ENCODE measurements around the gene RIBC1. TPM values are rescaled to one million over a fixed set of nuclear protein-coding genes. Genes with fewer than 3 reads are reported as not detected.
A peak's percentile ranks its signal among the peaks of the same experiment; 100 is the strongest.
"Not testable (repeated sequence)": the region's sequence is repeated elsewhere in the genome, so short reads cannot be mapped to it uniquely, and the experiment has no call there.

The RIBC1 gene
- polyA plus RNA-seq (ENCODE audit: insufficient read length in 4 of 4) = 1 to 10 TPM; 3.0 to 4.4 (median 4.1) TPM

DNA sequence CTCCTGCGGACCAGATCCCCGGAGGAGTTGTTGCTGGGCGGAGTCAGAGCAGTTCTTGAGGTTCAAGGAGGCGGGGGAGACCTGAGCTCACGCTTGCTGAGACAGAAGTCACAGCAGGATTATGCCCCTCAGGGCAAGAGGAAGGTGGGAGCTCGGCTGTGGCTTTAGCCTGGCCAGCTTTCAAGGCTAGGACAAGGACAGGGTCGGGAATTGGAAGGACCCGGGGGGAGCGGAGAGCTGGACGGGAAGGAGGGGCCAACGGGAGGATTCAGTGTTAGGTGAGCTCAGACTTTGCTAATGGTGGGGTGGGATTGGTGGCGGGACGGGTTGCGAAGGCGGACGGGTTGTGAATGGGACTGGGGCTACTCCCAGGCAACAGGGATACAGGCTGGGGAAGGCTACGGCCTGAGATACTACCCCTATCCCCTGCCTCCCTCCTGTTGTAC, at the start of gene RIBC1:
RIBC1 (plus strand) TSS at position 13 of the 446 bp plus-strand sequence. CDS start 3,404 bp downstream, outside the sequence.
- DNase-seq (ENCODE audit: low read depth in 4 of 4, low spot score in 3 of 4) = no peak

DNA sequence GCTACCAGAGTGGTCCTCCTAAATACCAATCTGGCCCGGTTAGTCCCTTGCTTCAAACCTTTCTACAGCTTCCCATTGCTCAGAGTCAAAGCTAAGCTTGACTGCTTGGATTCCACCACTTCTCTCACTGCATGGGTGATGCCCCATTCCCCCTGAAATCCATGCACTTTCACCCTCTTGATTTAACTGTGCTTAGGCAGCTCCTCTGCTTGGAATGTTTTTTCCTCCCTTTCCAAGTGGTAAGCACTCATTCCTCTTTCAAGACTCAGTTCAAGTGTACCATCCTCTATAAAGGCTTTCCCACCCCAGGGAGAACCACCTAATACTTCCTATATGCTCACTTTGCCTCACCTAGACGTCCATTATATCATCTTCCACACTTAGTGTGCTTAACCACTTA, 49.4 kb upstream of the RIBC1 start:
- no peak for DNase-seq (ENCODE audit: low read depth in 4 of 4, low spot score in 3 of 4)

DNA sequence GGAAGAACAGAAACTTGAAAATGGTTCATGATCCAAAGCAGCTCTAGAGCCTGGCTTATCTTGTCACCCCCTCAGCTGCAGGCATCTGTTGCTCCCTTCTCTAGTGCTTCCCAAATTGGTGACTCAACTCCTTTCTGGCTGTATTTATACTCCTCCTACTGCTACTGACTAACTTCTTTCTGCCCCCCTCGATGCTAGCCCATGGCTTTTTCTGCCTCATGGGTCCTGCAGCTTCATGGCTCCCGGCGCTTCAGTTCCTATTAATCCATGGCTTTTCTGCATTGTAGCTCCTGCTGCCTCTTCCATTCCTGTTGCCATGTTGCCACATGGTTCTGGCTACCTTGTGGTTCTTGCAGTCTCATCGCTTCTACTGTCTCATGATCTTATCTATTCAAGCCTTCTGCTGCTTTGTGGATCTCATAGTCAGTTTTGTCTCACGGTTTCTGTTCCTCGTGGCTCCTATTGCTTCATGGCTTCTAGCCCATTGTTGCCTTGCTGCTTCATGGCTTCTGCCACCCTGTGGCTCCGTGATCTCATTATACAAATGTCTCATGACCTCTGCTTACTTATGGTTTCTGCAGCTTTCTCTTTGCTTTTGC, 48.4 kb upstream of the RIBC1 start:
- no peak for DNase-seq (ENCODE audit: low read depth in 4 of 4, low spot score in 3 of 4)

DNA sequence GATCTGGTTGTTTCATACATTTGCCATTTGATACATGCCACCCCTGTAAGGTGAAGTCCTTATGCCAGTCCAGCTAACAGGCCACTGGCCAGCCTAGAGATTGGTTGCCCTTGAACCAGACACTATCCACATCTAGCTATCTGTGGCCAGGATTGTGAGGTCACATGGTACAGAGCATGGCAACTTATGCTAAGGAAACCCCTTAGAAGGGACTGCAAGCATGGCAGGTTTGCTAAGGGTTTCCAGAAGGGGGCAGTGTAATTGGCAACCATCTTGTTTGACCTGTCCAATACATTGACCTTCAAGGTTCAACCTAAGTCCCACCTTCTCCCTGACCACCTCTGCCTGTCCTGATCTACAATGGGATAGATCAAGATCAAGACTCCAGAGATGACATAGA, 47.8 kb upstream of the RIBC1 start:
- no peak for DNase-seq (ENCODE audit: low read depth in 4 of 4, low spot score in 3 of 4)

DNA sequence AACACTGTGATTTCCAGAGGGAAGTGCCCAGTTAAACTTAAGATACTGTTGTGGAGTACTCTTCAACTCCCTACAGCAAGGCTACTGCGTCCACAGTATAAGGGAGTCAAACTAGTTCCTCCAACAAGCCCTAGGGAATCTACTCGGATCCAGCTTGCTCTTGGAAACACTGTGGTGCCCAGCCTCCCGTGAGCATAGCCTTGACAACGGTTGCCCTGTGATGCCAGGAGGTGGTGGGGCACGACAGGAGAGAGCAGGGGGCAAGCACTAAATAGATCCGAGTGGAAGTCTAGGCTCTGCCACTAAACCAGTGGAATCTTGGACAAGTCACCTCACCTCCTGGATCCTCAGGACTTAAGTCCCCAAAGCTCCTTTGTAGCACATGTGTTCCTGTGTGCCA, 45.8 kb upstream of the RIBC1 start:
- DNase-seq (ENCODE audit: low read depth in 4 of 4, low spot score in 3 of 4) = no peak

DNA sequence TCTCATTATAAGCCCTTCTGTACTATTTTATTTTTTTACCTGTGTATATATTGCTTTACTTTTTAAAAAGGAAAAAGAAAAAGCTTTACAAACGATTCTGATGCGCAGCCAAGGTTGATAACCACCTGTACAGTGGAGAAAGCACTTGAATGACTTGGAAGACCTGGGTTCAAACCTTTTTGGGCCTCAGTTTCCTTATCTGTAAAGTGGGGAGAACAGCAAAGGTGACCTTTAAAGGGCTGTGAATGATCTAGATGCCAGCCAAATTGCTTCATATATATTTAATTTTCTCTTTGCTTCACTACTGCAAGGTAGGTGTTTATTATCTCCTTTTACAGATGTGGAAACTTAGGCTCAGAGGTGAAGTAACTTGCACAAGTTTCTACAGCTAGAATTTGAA, 45.2 kb upstream of the RIBC1 start:
- no peak for DNase-seq (ENCODE audit: low read depth in 4 of 4, low spot score in 3 of 4)

DNA sequence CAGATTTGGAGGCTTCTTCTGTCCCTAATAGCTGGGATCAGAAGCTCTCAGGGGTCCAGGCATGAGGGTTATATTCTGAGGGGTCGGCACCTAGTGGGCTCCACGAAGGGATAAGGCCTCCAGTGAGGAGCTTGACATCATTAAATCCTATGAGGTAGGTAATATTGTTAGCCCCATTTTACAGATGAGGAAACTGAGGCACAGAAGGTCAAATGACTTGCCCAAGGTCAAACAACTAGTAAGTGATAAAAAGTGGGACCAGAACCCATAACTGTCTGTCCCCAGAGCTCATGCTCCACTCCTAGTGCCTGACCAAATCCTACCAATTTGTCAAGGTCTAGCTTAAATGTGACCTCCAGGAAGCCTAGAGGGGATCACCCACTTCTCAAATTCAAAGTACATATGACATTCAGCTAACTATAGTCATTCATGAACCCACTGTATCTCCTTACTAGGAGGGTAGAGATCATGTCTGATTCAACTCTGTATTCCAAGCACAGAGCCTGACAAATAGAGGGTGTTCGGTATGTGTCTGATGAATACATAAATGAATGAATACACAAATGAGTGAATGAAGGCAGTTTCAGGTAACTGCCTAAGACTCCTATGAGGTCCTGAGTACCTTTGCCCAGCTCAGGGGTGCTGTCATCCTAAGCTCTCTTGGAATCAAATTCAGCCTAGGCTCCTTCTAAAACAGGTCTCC, 43.5 kb upstream of the RIBC1 start:
- DNase-seq (ENCODE audit: low read depth in 4 of 4, low spot score in 3 of 4) = no peak

DNA sequence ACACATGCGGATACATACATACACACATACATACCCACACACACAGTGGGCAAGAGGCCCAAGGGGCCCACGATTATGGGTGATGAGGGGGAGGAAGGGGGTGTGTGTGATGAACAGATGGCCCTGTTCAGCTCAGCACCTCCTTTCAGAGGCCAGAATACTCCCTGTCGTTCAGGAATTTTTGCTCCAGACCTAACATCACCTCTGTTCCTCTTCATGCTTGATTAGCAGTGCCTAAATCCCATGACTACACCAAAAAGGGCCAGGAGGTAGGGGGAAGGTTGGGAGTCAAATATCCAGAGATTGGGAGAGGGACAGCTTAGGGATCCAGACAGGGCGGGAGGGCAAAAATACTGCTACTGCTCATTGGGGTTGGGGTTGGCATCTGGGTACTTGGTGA, 42.9 kb upstream of the RIBC1 start:
- DNase-seq (ENCODE audit: low read depth in 4 of 4, low spot score in 3 of 4) = no peak

DNA sequence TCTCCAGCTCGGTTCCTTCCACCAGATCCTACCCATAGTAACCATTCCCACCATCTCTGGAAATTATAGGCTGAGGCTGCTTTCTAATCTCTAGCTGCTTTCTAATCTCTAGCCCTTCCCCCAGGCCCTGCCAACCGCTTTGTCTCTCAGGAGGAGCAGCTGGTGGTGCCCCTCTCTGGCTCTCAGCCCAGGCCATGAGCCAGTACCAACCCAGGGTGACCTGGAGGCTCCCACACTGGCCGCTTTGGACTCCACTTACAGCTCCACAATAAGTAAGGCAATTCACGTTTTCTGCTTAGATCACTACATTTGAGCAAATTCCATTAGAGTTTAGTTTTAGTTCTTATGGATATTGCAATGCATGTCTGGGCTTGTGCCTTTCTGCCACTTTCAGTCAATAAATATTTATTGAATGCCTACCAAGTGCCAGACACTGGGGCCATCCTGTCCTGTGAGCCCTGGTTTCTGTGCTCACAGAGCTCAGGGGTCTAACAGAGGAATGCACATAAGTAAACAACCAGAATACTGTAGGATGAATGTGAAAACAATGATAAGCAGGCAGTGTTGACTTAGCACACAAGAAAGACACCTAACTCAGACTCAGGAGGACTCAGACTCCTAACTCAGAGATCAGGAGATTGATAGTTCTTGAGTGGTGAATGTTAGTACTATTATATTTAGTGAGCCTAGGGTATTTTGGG, 39.1 kb upstream of the RIBC1 start:
- DNase-seq (ENCODE audit: low read depth in 4 of 4, low spot score in 3 of 4) = no peak

DNA sequence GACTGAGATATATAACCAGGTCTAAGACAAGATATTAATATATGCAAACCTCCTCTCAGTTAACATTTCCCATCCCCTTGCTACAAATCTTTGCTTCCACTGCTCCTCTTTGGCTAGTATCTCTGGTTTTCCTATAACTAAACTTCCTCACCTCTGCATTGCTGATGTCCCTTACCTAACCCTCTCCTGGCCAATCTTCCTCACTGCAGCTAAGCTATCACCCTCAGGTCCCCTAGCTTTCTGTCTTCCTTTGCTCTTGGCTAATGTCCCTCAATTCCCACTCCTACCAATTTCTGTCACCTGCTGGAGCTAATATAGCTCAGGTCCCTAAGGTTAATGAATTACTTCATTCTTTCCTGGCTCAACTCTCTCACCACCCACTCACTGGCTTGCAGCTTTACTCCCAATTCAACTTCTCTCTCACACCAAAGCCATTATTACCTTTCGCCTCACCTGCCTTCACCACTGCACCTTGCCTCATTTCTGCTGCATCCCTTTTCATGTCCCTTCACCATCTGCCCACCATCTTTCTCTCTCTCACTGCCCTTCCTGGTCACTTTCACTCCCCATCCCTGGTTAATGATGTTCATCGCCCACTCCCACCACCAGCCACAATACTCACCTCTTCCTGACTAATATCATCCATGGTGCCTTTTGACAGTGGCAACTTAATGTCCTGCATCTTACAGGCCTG, 26.9 kb upstream of the RIBC1 start:
- no peak for DNase-seq (ENCODE audit: low read depth in 4 of 4, low spot score in 3 of 4)

DNA sequence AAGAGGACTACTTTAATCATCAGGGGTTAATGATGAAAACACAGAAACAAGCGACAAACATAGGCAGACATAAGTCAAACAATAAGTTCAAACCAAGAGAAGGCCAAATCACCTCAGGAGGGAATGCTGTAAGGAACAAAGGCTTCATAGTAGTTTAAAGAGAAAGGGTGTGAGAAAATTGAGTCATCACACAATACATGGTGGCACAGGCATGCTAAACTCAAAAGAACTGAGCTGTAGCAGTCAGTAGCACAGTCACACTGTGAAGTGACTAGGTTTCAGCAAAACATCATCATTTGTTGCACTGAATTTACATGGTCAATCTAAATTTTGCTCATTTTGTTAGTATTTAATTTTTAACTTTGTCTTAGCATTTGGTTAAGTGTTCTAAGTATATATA, 24.5 kb upstream of the RIBC1 start:
- DNase-seq (ENCODE audit: low read depth in 4 of 4, low spot score in 3 of 4) = no peak

DNA sequence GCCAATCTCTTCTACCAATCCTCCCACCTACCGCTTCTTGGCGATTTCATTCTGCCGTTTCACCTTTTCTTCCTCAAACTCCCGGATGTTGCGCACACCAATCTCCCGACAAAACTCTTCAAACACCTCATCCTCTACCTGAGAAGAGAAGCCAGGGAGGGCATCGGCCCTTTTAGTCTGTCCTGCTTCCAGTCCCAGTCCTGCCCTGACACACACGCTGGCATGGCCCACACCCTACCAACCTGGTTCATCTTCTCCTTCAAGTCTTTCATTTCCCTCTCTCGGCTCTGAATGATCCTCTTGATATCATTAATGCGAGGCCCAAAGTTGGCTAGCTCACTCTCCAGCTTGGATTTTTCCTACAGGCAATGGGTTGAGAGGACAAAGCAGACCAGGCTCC, 19.1 kb upstream of the RIBC1 start:
- no peak for DNase-seq (ENCODE audit: low read depth in 4 of 4, low spot score in 3 of 4)

DNA sequence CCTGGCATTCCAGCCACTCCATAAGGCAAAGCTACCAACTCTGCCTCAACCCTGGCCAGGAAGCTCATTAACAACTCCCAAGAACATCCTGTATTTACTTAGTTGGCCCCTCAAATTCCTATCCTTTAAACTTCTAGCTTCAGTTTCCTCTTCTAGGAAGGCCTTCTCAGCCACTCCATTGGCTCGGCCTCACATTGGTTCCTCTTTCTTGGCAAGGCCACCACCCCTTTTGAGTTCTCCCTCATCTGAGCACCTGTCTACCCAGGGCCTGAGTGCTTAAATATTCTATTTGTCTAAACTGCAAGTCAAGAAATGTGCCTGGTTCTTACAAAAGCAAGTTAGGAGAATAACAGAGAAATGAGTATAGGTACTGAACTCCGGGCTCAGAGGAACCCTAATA, 10.2 kb upstream of the RIBC1 start:
- DNase-seq (ENCODE audit: low read depth in 4 of 4, low spot score in 3 of 4) = no peak

DNA sequence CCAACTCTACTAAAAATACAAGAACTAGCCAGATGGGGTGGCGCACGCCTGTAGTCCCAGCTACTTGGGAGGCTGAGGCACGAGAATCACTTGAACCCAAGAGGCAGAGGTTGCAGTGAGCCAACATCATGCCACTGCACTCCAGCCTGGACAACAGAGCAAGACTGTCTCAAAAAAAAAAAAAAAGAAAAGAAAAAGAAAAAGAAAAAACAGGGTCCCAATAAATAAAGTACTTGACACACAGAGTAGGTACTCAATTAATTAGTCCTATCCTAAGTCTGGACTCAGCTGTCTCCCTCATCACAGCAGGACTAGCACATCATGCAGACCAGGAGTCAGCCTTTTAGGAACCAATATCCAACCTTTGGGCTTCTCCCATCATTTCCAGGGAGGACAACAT, 2.3 kb upstream of the RIBC1 start:
- DNase-seq (ENCODE audit: low read depth in 4 of 4, low spot score in 3 of 4) = not testable (repeated sequence)

DNA sequence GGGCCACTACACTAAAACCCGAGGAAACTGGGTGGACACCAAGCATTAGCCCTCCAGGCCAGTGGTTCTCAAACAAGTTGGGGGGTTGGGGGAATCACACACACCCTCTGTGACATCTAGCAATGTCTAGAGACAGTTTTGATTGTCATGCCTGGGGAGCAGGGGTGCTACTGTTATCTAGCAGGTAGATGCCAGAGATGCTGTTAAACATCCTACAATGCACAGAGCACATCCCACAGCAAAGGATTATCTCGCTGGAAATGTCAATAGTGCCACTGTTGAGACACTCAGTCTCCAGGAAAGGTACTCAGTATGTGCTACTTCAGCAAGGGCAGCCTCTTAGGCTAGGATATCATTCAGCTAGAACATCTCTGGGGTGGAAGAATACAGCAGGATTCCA, 1.5 kb upstream of the RIBC1 start:
- no peak for DNase-seq (ENCODE audit: low read depth in 4 of 4, low spot score in 3 of 4)

DNA sequence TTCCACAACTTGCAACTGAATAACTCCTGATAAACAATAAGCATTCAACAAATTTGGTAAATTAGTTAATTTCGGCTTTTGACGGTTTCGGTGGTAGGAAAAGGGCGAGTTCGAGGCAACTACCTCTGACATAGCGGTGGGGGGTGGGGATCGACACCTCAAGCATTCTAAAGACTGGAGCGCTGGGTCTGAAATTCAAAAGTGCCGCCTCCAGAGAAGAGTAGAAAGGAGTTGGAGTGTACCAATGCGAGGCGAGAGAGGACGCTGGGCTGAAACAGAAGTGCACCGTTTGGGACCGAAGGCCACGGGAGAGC, 944 bp upstream of the RIBC1 start:
- no peak for DNase-seq (ENCODE audit: low read depth in 4 of 4, low spot score in 3 of 4)

DNA sequence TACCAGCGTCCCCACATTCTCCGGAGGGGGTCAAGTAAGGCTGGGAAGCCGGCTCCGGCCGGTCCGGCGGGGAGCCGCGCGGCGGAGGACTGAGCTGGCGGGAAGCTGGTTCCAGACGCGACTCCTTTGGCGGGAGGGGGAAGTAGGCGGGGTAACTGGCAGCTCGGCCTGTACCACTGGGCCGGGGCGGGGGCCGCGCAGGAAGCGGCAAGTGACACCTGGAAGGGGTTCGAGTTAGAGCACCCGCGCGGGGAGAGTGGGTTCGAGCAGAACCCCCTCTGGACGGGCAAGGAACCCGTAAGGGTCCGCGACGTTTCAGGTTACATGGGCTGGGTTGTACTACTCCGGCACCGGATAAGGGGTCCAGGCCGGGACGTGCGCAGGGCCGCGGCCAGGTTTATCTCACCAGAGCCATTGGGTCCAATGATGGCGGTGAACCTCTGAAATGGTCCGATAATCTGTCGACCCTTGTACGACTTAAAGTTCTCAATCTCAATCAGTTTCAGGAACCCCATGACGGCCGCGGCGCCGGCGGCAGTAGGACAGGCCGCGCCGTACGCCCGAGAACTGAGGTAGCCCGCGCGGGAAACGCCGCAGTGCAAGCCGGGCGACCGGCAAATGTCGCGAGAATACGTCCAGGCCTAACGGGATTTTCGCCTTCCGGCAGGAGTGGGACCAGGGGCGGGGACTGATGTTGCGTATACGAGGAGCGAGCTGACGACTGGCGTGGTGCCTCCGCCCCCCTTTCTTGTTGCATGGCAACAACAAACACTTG, 400 bp upstream of the RIBC1 start, which contains the start of gene SMC1A:
SMC1A (minus strand) TSS at position 569 of the 775 bp plus-strand sequence; CDS start at position 515, 54 bp downstream.
- DNase-seq (ENCODE audit: low read depth in 4 of 4, low spot score in 3 of 4) = peak; percentile 85 to 93 (median 88)

DNA sequence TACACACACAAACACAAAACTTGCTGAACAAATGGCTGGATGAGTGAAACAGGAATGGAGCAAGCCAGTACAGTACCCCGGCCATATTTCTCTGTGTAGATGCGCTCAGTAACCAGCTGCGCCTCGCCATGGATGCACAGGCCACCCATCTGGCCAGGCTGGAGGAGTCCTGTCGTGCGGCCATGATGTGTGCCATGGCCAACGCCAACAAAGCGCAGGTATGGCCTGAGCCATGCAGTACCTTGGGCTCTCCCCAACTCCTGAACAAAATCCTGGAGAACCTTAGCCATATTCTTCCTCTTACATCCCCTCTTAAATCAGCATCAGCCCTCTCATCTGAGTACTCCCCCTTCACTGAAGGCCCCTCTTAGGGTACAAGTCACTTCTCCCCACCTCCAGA, 7.1 kb downstream of the RIBC1 start:
- no peak for DNase-seq (ENCODE audit: low read depth in 4 of 4, low spot score in 3 of 4)

DNA sequence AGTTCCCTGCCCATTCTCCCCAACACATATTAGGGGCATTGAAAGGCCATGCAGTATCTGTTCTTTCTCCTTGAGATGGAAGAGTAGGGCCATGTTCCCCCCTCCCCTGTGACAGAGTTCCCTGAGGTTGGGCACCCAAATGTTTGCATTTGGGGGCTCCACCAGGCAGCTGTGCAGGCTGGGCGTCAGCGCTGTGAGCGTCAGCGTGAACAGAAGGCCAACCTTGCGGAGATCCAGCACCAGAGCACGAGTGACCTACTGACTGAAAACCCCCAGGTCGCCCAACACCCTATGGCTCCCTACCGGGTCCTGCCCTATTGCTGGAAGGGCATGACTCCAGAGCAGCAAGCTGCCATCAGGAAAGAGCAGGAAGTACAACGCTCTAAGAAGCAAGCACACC, 7.6 kb downstream of the RIBC1 start:
- no peak for DNase-seq (ENCODE audit: low read depth in 4 of 4, low spot score in 3 of 4)
